Measurements from ENCODE around the gene DHX29. TPM values are rescaled to one million over a fixed set of nuclear protein-coding genes. Genes with fewer than 3 reads are reported as not detected.

DHX29 gene
- total RNA-seq, 4 donors from 2014 or later: 24.2 to 27.9 (median 25.4) TPM

DNA sequence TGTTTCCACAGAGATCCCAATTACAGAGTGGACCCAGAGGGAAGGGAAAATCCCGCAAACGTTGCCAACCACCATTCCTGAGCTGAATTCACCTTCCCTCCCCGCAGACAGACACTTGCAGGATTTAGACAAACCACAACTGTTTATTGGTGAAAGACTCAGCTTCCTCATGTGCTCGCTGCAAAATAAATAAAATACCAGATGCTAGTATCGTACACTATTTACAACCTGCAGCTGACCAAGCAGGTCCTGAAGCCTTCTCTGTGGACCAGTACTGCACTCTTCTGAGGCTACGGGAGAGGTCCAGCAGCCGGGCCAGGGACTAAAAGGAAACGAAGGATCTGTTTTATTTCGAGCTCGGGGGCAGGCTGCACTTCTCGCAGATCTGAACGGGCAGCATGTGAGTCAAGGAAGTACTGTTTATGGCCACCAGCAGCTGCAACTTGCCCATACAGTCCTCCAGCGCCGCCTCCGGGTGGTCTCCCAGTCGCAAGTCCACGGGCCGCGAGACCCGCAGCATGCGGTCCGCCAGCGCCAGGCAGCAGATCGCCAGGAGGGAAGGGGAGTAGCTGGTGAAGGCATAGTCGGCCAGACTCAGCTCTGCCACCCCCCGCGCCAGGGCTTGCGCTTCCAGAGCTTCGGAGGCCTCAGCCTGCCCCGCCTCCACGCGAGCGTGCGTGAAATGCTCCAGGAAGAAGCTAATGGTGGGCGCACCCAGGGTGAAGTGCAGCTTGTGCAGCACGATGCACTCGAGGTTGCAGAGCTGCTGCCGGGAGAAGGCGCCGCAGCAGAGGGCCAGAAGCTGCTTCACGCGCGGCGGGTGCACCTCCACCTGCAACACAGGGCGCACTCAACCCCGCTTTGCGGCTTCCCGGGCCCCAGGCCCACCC, 76.2 kb downstream of the DHX29 start:
- WGBS, 2 donors: 12 to 14% methylated on average over 29 to 35 of the region's 48 CpGs
- TF ChIP-seq, protein P1, sequence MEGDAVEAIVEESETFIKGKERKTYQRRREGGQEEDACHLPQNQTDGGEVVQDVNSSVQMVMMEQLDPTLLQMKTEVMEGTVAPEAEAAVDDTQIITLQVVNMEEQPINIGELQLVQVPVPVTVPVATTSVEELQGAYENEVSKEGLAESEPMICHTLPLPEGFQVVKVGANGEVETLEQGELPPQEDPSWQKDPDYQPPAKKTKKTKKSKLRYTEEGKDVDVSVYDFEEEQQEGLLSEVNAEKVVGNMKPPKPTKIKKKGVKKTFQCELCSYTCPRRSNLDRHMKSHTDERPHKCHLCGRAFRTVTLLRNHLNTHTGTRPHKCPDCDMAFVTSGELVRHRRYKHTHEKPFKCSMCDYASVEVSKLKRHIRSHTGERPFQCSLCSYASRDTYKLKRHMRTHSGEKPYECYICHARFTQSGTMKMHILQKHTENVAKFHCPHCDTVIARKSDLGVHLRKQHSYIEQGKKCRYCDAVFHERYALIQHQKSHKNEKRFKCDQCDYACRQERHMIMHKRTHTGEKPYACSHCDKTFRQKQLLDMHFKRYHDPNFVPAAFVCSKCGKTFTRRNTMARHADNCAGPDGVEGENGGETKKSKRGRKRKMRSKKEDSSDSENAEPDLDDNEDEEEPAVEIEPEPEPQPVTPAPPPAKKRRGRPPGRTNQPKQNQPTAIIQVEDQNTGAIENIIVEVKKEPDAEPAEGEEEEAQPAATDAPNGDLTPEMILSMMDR (IDR thresholded peaks at IDR 0.05): no peak
- no peak for TF ChIP-seq POLR2A (IDR thresholded peaks at IDR 0.05)
- intact Hi-C loops (cut with DNase I; ENCODE audit: low total_unique reads): no loop called here
- H3K4me3 ChIP-seq (ENCODE audit: low read depth, poor library complexity, severe bottlenecking): no peak overlapping the region
- no peak for DNase-seq (ENCODE audit: low spot score in 2 of 2)

DNA sequence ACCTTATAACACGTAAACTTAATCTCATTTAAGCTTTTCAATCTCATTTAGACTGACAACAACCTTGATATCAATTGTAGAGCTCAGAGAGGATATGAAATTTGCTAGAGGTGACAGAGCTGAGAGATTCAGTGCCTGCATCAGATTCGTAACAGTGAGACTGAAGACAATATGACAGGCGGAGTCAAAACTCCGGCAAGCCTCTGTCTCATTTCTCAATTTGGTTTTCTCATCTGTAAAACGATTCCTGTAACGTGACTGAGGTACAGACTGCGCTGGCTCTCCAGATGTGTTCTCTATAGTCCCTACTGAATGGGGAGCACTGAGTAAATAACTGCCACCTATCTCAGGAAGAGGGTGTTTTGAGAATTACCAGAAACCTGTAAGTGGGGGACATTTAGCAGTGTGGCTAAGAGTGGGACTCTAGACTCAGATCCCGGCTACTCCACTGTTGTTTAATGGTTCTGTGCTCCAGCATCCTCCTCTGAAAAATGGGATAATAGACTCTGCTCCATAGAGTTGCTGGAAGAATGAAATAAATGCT, 77.3 kb downstream of the DHX29 start:
- DNase-seq (ENCODE audit: low spot score in 2 of 2): no peak
- intact Hi-C loops (cut with DNase I; ENCODE audit: low total_unique reads): no loop called here
- no peak overlapping the region for H3K4me3 ChIP-seq (ENCODE audit: low read depth, poor library complexity, severe bottlenecking)
- TF ChIP-seq, protein P1 (IDR thresholded peaks at IDR 0.05): no peak
- TF ChIP-seq POLR2A (IDR thresholded peaks at IDR 0.05): no peak
- WGBS, 2 donors: 58 to 63% methylated on average over 8 of the region's 8 CpGs

DNA sequence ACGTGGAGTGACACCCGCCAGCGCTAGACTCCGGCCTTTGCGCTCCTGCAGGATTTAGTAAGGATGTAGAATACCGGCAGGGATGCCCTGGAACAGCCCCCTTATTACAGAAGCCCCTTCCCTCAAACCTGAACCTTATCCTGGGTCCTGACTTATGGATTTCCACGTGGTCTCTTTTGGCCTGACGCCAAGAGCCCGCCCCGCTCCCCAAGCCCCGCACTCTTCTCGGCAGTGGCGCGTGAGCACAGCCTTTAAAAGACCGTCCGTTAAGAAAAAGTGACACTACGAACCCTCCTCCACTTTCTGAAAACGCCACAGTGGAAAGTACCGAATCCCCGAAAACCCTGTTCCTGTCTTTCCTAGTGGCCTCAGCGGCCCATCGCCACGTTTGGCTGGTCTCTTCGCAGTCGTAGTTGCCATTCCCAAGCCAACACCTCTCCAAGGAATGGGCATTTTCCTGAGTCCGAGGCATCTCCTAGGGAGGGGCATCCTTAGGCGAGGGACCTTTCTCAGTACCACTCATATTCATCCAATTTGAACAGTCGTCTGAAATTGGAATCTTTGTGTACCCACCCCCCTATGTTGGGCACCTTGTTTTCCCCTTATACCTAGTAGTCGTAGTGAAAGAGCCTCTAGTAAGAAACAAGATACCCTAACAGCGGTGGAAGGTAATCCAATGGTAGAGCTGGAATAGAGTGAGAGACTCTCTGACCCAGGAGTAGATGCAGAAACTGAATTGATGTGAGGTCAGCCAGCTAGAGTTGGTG, 79.6 kb downstream of the DHX29 start:
- DNase-seq (ENCODE audit: low spot score in 2 of 2): no peak
- intact Hi-C loops (cut with DNase I; ENCODE audit: low total_unique reads): no loop called here
- WGBS, 2 donors: 12 to 15% methylated on average over 30 of the region's 30 CpGs
- peak overlapping the region; percentile 25 for H3K4me3 ChIP-seq (ENCODE audit: low read depth, poor library complexity, severe bottlenecking)
- TF ChIP-seq, protein P1 (IDR thresholded peaks at IDR 0.05): no peak
- TF ChIP-seq POLR2A (IDR thresholded peaks at IDR 0.05): no peak

DNA sequence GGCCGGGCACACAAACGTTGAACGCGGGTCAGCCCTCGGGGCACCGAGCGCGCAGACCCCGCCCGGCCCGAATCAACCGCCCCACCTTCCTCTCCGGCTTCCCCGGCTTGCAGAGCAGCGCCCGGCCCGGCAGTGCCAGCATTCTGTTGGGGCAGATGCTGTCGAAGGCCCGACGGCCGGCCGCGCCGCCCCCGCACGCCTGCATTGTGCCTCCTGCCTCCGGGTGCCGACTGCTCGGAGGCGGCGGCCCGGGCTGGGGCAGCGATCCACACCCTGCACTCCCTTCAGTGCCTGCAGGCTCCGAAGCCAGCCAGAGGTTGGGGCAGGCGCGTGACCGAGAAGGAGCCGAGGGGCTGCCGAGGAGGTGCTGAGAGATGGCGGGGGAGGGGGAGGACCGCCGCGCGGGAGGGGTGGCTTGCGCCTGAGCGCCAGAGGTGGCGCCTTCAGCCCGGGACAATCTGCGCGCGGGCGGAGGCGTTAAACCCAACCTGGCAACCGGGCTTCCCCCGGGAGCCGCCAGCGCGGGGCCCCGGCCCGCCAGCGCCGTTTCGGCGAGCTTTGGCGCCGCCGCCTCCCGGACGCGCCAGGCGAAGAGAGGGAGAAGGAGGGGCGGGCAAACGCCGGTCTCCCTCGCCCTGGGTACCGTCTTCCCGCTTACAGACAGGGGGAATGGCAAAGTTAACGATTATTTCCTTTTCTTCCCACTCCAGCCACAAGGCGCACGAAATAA, 80.4 kb downstream of the DHX29 start, which contains the start of gene MCIDAS:
Gene MCIDAS, minus strand, starts transcription at position 382 of the 730 bp plus-strand sequence. Its CDS starts 177 bp downstream, at position 205.
- no peak for DNase-seq (ENCODE audit: low spot score in 2 of 2)
- intact Hi-C loops (cut with DNase I; ENCODE audit: low total_unique reads): no loop called here
- peak within 1 kb of the TSS; percentile 25 for H3K4me3 ChIP-seq (ENCODE audit: low read depth, poor library complexity, severe bottlenecking)
- WGBS, 2 donors: 0 to 1% methylated on average over 53 to 57 of the region's 80 CpGs
- TF ChIP-seq, protein P1 (IDR thresholded peaks at IDR 0.05): no peak
- no peak for TF ChIP-seq POLR2A (IDR thresholded peaks at IDR 0.05)
